ENCODE data around the gene CALCB.

CALCB gene

GRCh38 chr11:15119352-15119751 lies 46.0 kb downstream of the CALCB start:
- DNase-seq: no peak

GRCh38 chr11:15119826-15120225 lies 46.4 kb downstream of the CALCB start:
- DNase-seq: no peak

- no peak for DNase-seq
Observed at GRCh38 chr11:15123849-15124248, 50.5 kb downstream of the CALCB start.

- no peak for DNase-seq
Observed at GRCh38 chr11:15124528-15124927, 51.1 kb downstream of the CALCB start.

GRCh38 chr11:15127341-15127740 lies 53.9 kb downstream of the CALCB start:
- no peak for DNase-seq

All from suppressor macrophage treated with lipopolysaccharide for 1 hour (primary cell).